HepG2 (cell line): ENCODE data around the gene BCAS1. TPM values are rescaled to one million over a fixed set of nuclear protein-coding genes. Genes with fewer than 3 reads are reported as not detected.

Experiments
- ESRRA ChIP-seq: sonication (generic); formaldehyde crosslinking; IDR thresholded peaks from 2 replicates; pipeline ENCODE4 v1.5.1; 2020; ENCODE audit warnings: mild to moderate bottlenecking, low read depth, missing genetic modification reagents
- FOXJ3 ChIP-seq: sonication (generic); formaldehyde crosslinking; IDR thresholded peaks from 2 replicates; pipeline ENCODE4 v1.4.0; 2020; ENCODE audit warnings: missing genetic modification reagents, mild to moderate bottlenecking, borderline replicate concordance
- GATA4 ChIP-seq: sonication (generic); IDR thresholded peaks from 2 replicates; pipeline ENCODE4 v1.6.1; 2016; ENCODE audit warnings: antibody characterized with exemption, low read depth, borderline replicate concordance
- HNRNPH1 ChIP-seq: fragments of 200-400 bp; formaldehyde crosslinking; optimal IDR thresholded peaks from 2 replicates; pipeline ENCODE3; 2017; ENCODE audit warnings: mild to moderate bottlenecking, low read depth, low read length
- IRX3 ChIP-seq: sonication (generic); formaldehyde crosslinking; IDR thresholded peaks from 2 replicates; pipeline ENCODE4 v1.8.1; 2023; ENCODE audit warnings: mild to moderate bottlenecking, low read depth, missing genetic modification reagents, borderline replicate concordance
- MXD1 ChIP-seq: sonication (generic); formaldehyde crosslinking; IDR thresholded peaks from 2 replicates; pipeline ENCODE4 v1.4.0; 2020; ENCODE audit warnings: mild to moderate bottlenecking, missing genetic modification reagents
- NCOA5 ChIP-seq: sonication (generic); formaldehyde crosslinking; IDR thresholded peaks from 2 replicates; pipeline ENCODE4 v1.4.0; 2020; ENCODE audit warnings: missing genetic modification reagents
- NFIC ChIP-seq: IDR thresholded peaks from 2 replicates; pipeline ENCODE4 v1.6.1; 2012; ENCODE audit warnings: mild to moderate bottlenecking, low read length, inconsistent platforms
- NFYB ChIP-seq: sonication (generic); formaldehyde crosslinking; IDR thresholded peaks from 2 replicates; pipeline ENCODE4 v1.4.0; 2020; ENCODE audit warnings: missing genetic modification reagents
- NPAS2 ChIP-seq: sonication (generic); formaldehyde crosslinking; IDR thresholded peaks from 2 replicates; pipeline ENCODE4 v1.8.0; 2022; ENCODE audit warnings: mild to moderate bottlenecking, missing genetic modification reagents, borderline replicate concordance
- PHB2 ChIP-seq: fragments of 450-650 bp; IDR thresholded peaks from 2 replicates; pipeline ENCODE4 v1.6.1; 2018; ENCODE audit not compliant: partially characterized antibody
- POLR2AphosphoS2 ChIP-seq: IDR thresholded peaks from 2 replicates; pipeline ENCODE4 v1.6.1; 2011; ENCODE audit warnings: low read depth, low read length, improper control_type of control experiment
- REPIN1 ChIP-seq: sonication (generic); formaldehyde crosslinking; IDR thresholded peaks from 2 replicates; pipeline ENCODE4 v1.8.0; 2022; ENCODE audit warnings: missing genetic modification reagents, low read depth, mild to moderate bottlenecking, borderline replicate concordance
- RFX5 ChIP-seq: IDR thresholded peaks from 2 replicates; pipeline ENCODE4 v1.6.1; 2011; ENCODE audit warnings: low read depth, low read length, improper control_type of control experiment
- SAP130 ChIP-seq: IDR thresholded peaks from 2 replicates; pipeline ENCODE4 v1.6.1; 2016; ENCODE audit warnings: low read depth
- SRSF1 ChIP-seq: fragments of 200-400 bp; formaldehyde crosslinking; optimal IDR thresholded peaks from 2 replicates; pipeline ENCODE3; 2017; ENCODE audit warnings: mild to moderate bottlenecking, low read depth, low read length, moderate library complexity
- SUZ12 ChIP-seq: fragments of 150-350 bp; IDR thresholded peaks from 2 replicates; pipeline ENCODE4 v1.6.1; 2014; ENCODE audit warnings: low read depth, low read length
- ZBED4 ChIP-seq: sonication (generic); formaldehyde crosslinking; IDR thresholded peaks from 2 replicates; pipeline ENCODE4 v1.4.0; 2020; ENCODE audit warnings: missing genetic modification reagents, borderline replicate concordance
- ZNF468 ChIP-seq: sonication (generic); formaldehyde crosslinking; IDR thresholded peaks from 2 replicates; pipeline ENCODE4 v1.8.0; 2022; ENCODE audit warnings: mild to moderate bottlenecking, moderate library complexity, missing genetic modification reagents
- ZNF530 ChIP-seq: sonication (generic); formaldehyde crosslinking; IDR thresholded peaks from 2 replicates; pipeline ENCODE4 v1.5.0; 2020; ENCODE audit warnings: low read depth, mild to moderate bottlenecking, missing genetic modification reagents
- ZNF687 ChIP-seq: sonication (generic); formaldehyde crosslinking; IDR thresholded peaks from 2 replicates; pipeline ENCODE4 v1.5.1; 2020; ENCODE audit warnings: mild to moderate bottlenecking, missing genetic modification reagents, moderate library complexity
- ZSCAN22 ChIP-seq: sonication (generic); formaldehyde crosslinking; IDR thresholded peaks from 2 replicates; pipeline ENCODE4 v1.4.0; 2020; ENCODE audit warnings: mild to moderate bottlenecking, missing genetic modification reagents
- polyA plus RNA-seq, 8 experiments: library from polyadenylated mRNA; depleted of rRNA in 3 of 8; stranded (reverse) in 7 of 8; unstranded in 1 of 8; fragments of >200 nt; fragmentation: Illumina TruSeq in 4 of 8; extraction: Trizol in 4 of 8; gene quantifications; 2 replicates each; pipeline versions ENCODE4 v1.2.1 to v1.2.3, GENCODE V29; 2011 to 2016; ENCODE audit warnings: low read depth in 4 of 8, missing spikeins in 1 of 8, mixed read lengths in 1 of 8; ENCODE audit not compliant: insufficient read depth in 1 of 8
- total RNA-seq, 5 experiments: library from RNA; depleted of rRNA; stranded (reverse); fragments of >200 nt; fragmentation: Illumina TruSeq; extraction: Trizol; gene quantifications; 2 replicates each; pipeline ENCODE4 v1.2.3, GENCODE V29; 2016; ENCODE audit warnings: low read depth in 1 of 5

BCAS1 gene
- total and polyA plus RNA-seq, 2 of the 13 experiments (the other 11 are each of a cell fraction or from before 2014, with no cell fraction given) = 0.55 to 0.91 TPM

- TF ChIP-seq ZNF687 (CRISPR knock-in tag) (no peak), HNRNPH1 (no peak), POLR2AphosphoS2 (no peak), SUZ12 (no peak), ZNF530 (CRISPR knock-in tag) (no peak), REPIN1 (CRISPR knock-in tag) (peak; percentile 93), FOXJ3 (CRISPR knock-in tag) (peak; percentile 15; the same call in 1 of the 2 replicates), SRSF1 (no peak), NFIC (no peak), IRX3 (CRISPR knock-in tag) (no peak), ZBED4 (CRISPR knock-in tag) (peak; percentile 96), ESRRA (no peak), PHB2 (no peak), MXD1 (CRISPR knock-in tag) (no peak), SAP130 (CRISPR knock-in tag) (peak; percentile 73), ZSCAN22 (CRISPR knock-in tag) (no peak), RFX5 (no peak), NFYB (CRISPR knock-in tag) (no peak), ZNF468 (CRISPR knock-in tag) (no peak), NPAS2 (CRISPR knock-in tag) (no peak), NCOA5 (CRISPR knock-in tag) (no peak), GATA4 (no peak)
Observed at GRCh38 chr20:53939572-53940359, 130.6 kb downstream of the BCAS1 start (continued).
